Measurements from ENCODE around the gene PITX2. TPM values are rescaled to one million over a fixed set of nuclear protein-coding genes. Genes with fewer than 3 reads are reported as not detected.

PITX2 gene
- total RNA-seq, 2 experiments from 2014 or later: not detected

- Mint-ChIP-seq H3K27me3 (ENCODE audit: low read depth) (peaks cover 44% of the 10 kb centered on the region), H3K36me3 (ENCODE audit: low read depth) (no peaks in the 10 kb centered on the region), H3K27ac (no peak overlapping the region), H3K4me1 (ENCODE audit: low read depth) (no peaks in the 10 kb centered on the region), H3K4me3 (no peak overlapping the region), H3K9me3 (ENCODE audit: insufficient read depth) (no peaks in the 10 kb centered on the region)
- POLR2A ChIA-PET: no interaction called here
- DNase-seq (no peak), ATAC-seq (no peak)
- CTCF ChIA-PET: no interaction called here
Observed at GRCh38 chr4:110644008-110644407, 21.1 kb upstream of the PITX2 start.

GRCh38 chr4:110643096-110643495 lies 20.2 kb upstream of the PITX2 start:
- peaks cover 53% of the 10 kb centered on the region for H3K27me3 Mint-ChIP-seq (ENCODE audit: low read depth)
- ATAC-seq: no peak
- H3K9me3 Mint-ChIP-seq (ENCODE audit: insufficient read depth): peaks cover 3% of the 10 kb centered on the region
- DNase-seq: no peak
- ChIA-PET POLR2A (no interaction called here), CTCF (no interaction called here)
- H3K4me1 Mint-ChIP-seq (ENCODE audit: low read depth): no peaks in the 10 kb centered on the region
- no peak overlapping the region for H3K4me3 Mint-ChIP-seq
- H3K27ac Mint-ChIP-seq: no peak overlapping the region
- H3K36me3 Mint-ChIP-seq (ENCODE audit: low read depth): no peaks in the 10 kb centered on the region

- peaks cover 5% of the 10 kb centered on the region for H3K36me3 Mint-ChIP-seq (ENCODE audit: low read depth)
- H3K4me1 Mint-ChIP-seq (ENCODE audit: low read depth): no peaks in the 10 kb centered on the region
- H3K9me3 Mint-ChIP-seq (ENCODE audit: insufficient read depth): peaks cover 3% of the 10 kb centered on the region
- H3K27ac Mint-ChIP-seq: no peak overlapping the region
- H3K4me3 Mint-ChIP-seq: no peak overlapping the region
- ChIA-PET POLR2A (no interaction called here), CTCF (no interaction called here)
- DNase-seq: no peak
- ATAC-seq: no peak
- H3K27me3 Mint-ChIP-seq (ENCODE audit: low read depth): peaks cover 65% of the 10 kb centered on the region
Observed at GRCh38 chr4:110641218-110641617, 18.3 kb upstream of the PITX2 start.

- POLR2A ChIA-PET: no interaction called here
- ATAC-seq: no peak
- Mint-ChIP-seq H3K36me3 (ENCODE audit: low read depth) (peaks cover 5% of the 10 kb centered on the region), H3K4me3 (no peak overlapping the region), H3K27me3 (ENCODE audit: low read depth) (peaks cover 64% of the 10 kb centered on the region), H3K4me1 (ENCODE audit: low read depth) (no peaks in the 10 kb centered on the region), H3K27ac (no peak overlapping the region), H3K9me3 (ENCODE audit: insufficient read depth) (peaks cover 3% of the 10 kb centered on the region)
- DNase-seq: no peak
- CTCF ChIA-PET: interaction anchor here (1.5 kb wide), 1 partner anchor 16 kb away, joined by 3 read pairs; no protein-coding TSS in a partner anchor
Observed at GRCh38 chr4:110640576-110640975, 17.7 kb upstream of the PITX2 start.

GRCh38 chr4:110639207-110640090 lies 16.6 kb upstream of the PITX2 start:
- H3K36me3 Mint-ChIP-seq (ENCODE audit: low read depth): peaks cover 5% of the 10 kb centered on the region
- no peak overlapping the region for H3K4me3 Mint-ChIP-seq
- DNase-seq (no peak), ATAC-seq (no peak)
- no peaks in the 10 kb centered on the region for H3K4me1 Mint-ChIP-seq (ENCODE audit: low read depth)
- H3K27ac Mint-ChIP-seq: no peak overlapping the region
- H3K27me3 Mint-ChIP-seq (ENCODE audit: low read depth): peaks cover 70% of the 10 kb centered on the region
- ChIA-PET POLR2A (no interaction called here), CTCF (interaction anchor here (1.5 kb wide), 1 partner anchor 14 kb away, joined by 3 read pairs; no protein-coding TSS in a partner anchor)
- H3K9me3 Mint-ChIP-seq (ENCODE audit: insufficient read depth): peaks cover 3% of the 10 kb centered on the region

- Mint-ChIP-seq H3K4me1 (ENCODE audit: low read depth) (no peaks in the 10 kb centered on the region), H3K4me3 (no peak overlapping the region), H3K27ac (no peak overlapping the region), H3K27me3 (ENCODE audit: low read depth) (peaks cover 78% of the 10 kb centered on the region), H3K36me3 (ENCODE audit: low read depth) (peaks cover 9% of the 10 kb centered on the region), H3K9me3 (ENCODE audit: insufficient read depth) (peaks cover 3% of the 10 kb centered on the region)
- POLR2A ChIA-PET: no interaction called here
- CTCF ChIA-PET: no interaction called here
- DNase-seq (no peak), ATAC-seq (no peak)
Observed at GRCh38 chr4:110638089-110638746, 15.3 kb upstream of the PITX2 start.

- ATAC-seq (no peak), DNase-seq (no peak)
- Mint-ChIP-seq H3K27me3 (ENCODE audit: low read depth) (peaks cover 83% of the 10 kb centered on the region), H3K27ac (peak overlapping the region; percentile 81), H3K36me3 (ENCODE audit: low read depth) (peaks cover 11% of the 10 kb centered on the region), H3K4me1 (ENCODE audit: low read depth) (no peaks in the 10 kb centered on the region), H3K9me3 (ENCODE audit: insufficient read depth) (peaks cover 3% of the 10 kb centered on the region), H3K4me3 (no peak overlapping the region)
- CTCF ChIA-PET: no interaction called here
- POLR2A ChIA-PET: no interaction called here
Observed at GRCh38 chr4:110637408-110638088, 14.7 kb upstream of the PITX2 start.

GRCh38 chr4:110636680-110637407 lies 14.0 kb upstream of the PITX2 start:
- CTCF ChIA-PET: no interaction called here

GRCh38 chr4:110636171-110636679 lies 13.3 kb upstream of the PITX2 start:
- peaks cover 17% of the 10 kb centered on the region for H3K36me3 Mint-ChIP-seq (ENCODE audit: low read depth)
- no peak overlapping the region for H3K4me3 Mint-ChIP-seq
- ChIA-PET POLR2A (no interaction called here), CTCF (no interaction called here)
- peaks cover 8% of the 10 kb centered on the region for H3K9me3 Mint-ChIP-seq (ENCODE audit: insufficient read depth)
- no peak for DNase-seq
- no peak overlapping the region for H3K27ac Mint-ChIP-seq
- H3K4me1 Mint-ChIP-seq (ENCODE audit: low read depth): peaks cover 5% of the 10 kb centered on the region
- no peak for ATAC-seq
- peaks cover 85% of the 10 kb centered on the region for H3K27me3 Mint-ChIP-seq (ENCODE audit: low read depth)

More at GRCh38 chr4:110636680-110637407, 14.0 kb upstream of the PITX2 start:
- ATAC-seq (no peak), DNase-seq (no peak)
- POLR2A ChIA-PET: no interaction called here
- peaks cover 4% of the 10 kb centered on the region for H3K4me1 Mint-ChIP-seq (ENCODE audit: low read depth)
- no peak overlapping the region for H3K4me3 Mint-ChIP-seq
- H3K36me3 Mint-ChIP-seq (ENCODE audit: low read depth): peaks cover 15% of the 10 kb centered on the region
- peaks cover 6% of the 10 kb centered on the region for H3K9me3 Mint-ChIP-seq (ENCODE audit: insufficient read depth)
- peak overlapping the region; percentile 81 for H3K27ac Mint-ChIP-seq
- peaks cover 86% of the 10 kb centered on the region for H3K27me3 Mint-ChIP-seq (ENCODE audit: low read depth)

GRCh38 chr4:110635163-110635865 lies 12.4 kb upstream of the PITX2 start:
- Mint-ChIP-seq H3K4me1 (ENCODE audit: low read depth) (peaks cover 8% of the 10 kb centered on the region), H3K27me3 (ENCODE audit: low read depth) (peaks cover 85% of the 10 kb centered on the region), H3K27ac (no peak overlapping the region), H3K36me3 (ENCODE audit: low read depth) (peaks cover 20% of the 10 kb centered on the region), H3K4me3 (no peak overlapping the region), H3K9me3 (ENCODE audit: insufficient read depth) (peaks cover 13% of the 10 kb centered on the region)
- ChIA-PET POLR2A (no interaction called here), CTCF (no interaction called here)
- DNase-seq (no peak), ATAC-seq (no peak)
